Fibroblast of lung (primary cell): ENCODE results near the gene ARPP21.

Experiments used
- EZH2 ChIP-seq: IDR thresholded peaks from 2 replicates; pipeline ENCODE4 v1.5.1; 2012; ENCODE audit warnings: low read length, control low read depth, mild to moderate bottlenecking; ENCODE audit errors: missing control alignments
- TF ChIP-seq, protein P1 (sequence below), 2 donors: IDR thresholded peaks in 1 of 2; conservative IDR thresholded peaks in 1 of 2; 1 replicate in 1 of 2; 2 replicates in 1 of 2; pipeline ENCODE4 v1.5.1; 2011 to 2012; ENCODE audit warnings: low read length in 2 of 2, control low read depth in 1 of 2, inconsistent platforms in 1 of 2, low read depth in 1 of 2, mild to moderate bottlenecking in 1 of 2

DNA sequence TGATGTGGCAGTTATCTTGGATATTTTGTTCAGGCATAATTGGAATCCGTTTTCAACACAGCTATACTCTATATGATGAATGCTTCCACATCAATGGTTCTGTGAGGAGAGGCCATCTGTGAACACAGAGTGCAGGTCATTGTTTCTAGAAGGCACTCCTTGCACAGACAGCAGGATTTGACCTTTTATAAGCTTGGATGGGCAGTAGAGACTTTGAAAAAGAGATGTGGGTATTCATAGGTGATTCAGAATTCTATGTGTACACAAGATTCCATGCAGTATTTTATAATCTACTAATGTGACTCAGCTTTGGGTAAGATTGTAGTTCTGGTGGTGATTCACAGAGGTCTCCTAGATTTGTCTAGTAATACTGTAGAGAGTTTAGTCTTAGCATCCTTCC, 12.5 kb downstream of the ARPP21 start:
- TF ChIP-seq, protein P1, sequence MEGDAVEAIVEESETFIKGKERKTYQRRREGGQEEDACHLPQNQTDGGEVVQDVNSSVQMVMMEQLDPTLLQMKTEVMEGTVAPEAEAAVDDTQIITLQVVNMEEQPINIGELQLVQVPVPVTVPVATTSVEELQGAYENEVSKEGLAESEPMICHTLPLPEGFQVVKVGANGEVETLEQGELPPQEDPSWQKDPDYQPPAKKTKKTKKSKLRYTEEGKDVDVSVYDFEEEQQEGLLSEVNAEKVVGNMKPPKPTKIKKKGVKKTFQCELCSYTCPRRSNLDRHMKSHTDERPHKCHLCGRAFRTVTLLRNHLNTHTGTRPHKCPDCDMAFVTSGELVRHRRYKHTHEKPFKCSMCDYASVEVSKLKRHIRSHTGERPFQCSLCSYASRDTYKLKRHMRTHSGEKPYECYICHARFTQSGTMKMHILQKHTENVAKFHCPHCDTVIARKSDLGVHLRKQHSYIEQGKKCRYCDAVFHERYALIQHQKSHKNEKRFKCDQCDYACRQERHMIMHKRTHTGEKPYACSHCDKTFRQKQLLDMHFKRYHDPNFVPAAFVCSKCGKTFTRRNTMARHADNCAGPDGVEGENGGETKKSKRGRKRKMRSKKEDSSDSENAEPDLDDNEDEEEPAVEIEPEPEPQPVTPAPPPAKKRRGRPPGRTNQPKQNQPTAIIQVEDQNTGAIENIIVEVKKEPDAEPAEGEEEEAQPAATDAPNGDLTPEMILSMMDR (conservative IDR thresholded peaks at IDR 0.05 in 1 of 2, IDR thresholded peaks at IDR 0.05 in 1 of 2; ENCODE audit: low read depth in 1 of 2, low read length in 2 of 2) = no peak
- no peak for TF ChIP-seq EZH2
